Measurements from ENCODE around the gene MICALL1.
A peak's percentile ranks its signal among the peaks of the same experiment; 100 is the strongest.

MICALL1 gene

GRCh38 chr22:37870273-37870672 is 35.8 kb upstream of the MICALL1 start:
- ATAC-seq (ENCODE audit: low read depth) = no peak
- no peak overlapping the region for H3K27ac ChIP-seq (ENCODE audit: poor library complexity, severe bottlenecking)
- peaks cover 92% of the 10 kb centered on the region for H3K36me3 ChIP-seq (ENCODE audit: low read depth)
- no peaks in the 10 kb centered on the region for H3K4me1 ChIP-seq (ENCODE audit: insufficient read depth, poor library complexity, severe bottlenecking)
- TF ChIP-seq CTCF (IDR thresholded peaks at IDR 0.05; ENCODE audit: poor library complexity, severe bottlenecking) = no peak
- DNase-seq (ENCODE audit: low spot score) = no peak
- H3K4me3 ChIP-seq (ENCODE audit: severe bottlenecking) = no peak overlapping the region
- H3K9me3 ChIP-seq (ENCODE audit: severe bottlenecking) = no peaks in the 10 kb centered on the region
- no peaks in the 10 kb centered on the region for H3K27me3 ChIP-seq (ENCODE audit: insufficient read depth, poor library complexity, severe bottlenecking)

GRCh38 chr22:37880668-37881440 is 25.2 kb upstream of the MICALL1 start:
- TF ChIP-seq CTCF (IDR thresholded peaks at IDR 0.05; ENCODE audit: poor library complexity, severe bottlenecking) = no peak
- Histone ChIP-seq H3K4me1 (ENCODE audit: insufficient read depth, poor library complexity, severe bottlenecking) (peaks cover 4% of the 10 kb centered on the region), H3K4me3 (ENCODE audit: severe bottlenecking) (no peak overlapping the region), H3K27ac (ENCODE audit: poor library complexity, severe bottlenecking) (peak overlapping the region; percentile 11), H3K9me3 (ENCODE audit: severe bottlenecking) (no peaks in the 10 kb centered on the region), H3K27me3 (ENCODE audit: insufficient read depth, poor library complexity, severe bottlenecking) (no peaks in the 10 kb centered on the region), H3K36me3 (ENCODE audit: low read depth) (peaks cover 83% of the 10 kb centered on the region)
- ATAC-seq (ENCODE audit: low read depth) (peak; percentile 90), DNase-seq (ENCODE audit: low spot score) (no peak)

DNA sequence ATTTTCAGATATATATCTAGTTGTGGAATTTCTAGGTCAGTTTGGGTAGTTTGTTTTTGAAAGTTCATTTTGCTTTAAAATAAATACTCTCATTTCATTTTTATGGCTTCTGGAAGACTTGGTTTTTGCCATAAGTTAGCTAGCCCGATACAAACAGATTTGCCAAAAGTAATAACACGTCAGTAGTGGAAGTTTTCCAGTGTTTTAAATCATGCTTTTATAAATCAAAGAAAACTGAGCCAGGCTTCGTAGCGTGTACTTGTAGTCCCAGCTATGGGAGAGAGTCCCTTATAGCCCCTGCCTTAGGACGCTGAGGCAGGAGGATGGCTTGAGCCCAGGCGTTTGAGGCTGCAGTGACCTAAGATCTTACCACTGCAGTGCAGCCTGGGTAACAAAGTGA is 21.7 kb upstream of the MICALL1 start:
- no peak for ATAC-seq (ENCODE audit: low read depth)
- H3K27ac ChIP-seq (ENCODE audit: poor library complexity, severe bottlenecking) = no peak overlapping the region
- H3K36me3 ChIP-seq (ENCODE audit: low read depth) = peaks cover 81% of the 10 kb centered on the region
- peaks cover 12% of the 10 kb centered on the region for H3K4me1 ChIP-seq (ENCODE audit: insufficient read depth, poor library complexity, severe bottlenecking)
- no peak overlapping the region for H3K4me3 ChIP-seq (ENCODE audit: severe bottlenecking)
- DNase-seq (ENCODE audit: low spot score) = no peak
- no peaks in the 10 kb centered on the region for H3K9me3 ChIP-seq (ENCODE audit: severe bottlenecking)
- TF ChIP-seq CTCF (IDR thresholded peaks at IDR 0.05; ENCODE audit: poor library complexity, severe bottlenecking) = no peak
- no peaks in the 10 kb centered on the region for H3K27me3 ChIP-seq (ENCODE audit: insufficient read depth, poor library complexity, severe bottlenecking)

DNA sequence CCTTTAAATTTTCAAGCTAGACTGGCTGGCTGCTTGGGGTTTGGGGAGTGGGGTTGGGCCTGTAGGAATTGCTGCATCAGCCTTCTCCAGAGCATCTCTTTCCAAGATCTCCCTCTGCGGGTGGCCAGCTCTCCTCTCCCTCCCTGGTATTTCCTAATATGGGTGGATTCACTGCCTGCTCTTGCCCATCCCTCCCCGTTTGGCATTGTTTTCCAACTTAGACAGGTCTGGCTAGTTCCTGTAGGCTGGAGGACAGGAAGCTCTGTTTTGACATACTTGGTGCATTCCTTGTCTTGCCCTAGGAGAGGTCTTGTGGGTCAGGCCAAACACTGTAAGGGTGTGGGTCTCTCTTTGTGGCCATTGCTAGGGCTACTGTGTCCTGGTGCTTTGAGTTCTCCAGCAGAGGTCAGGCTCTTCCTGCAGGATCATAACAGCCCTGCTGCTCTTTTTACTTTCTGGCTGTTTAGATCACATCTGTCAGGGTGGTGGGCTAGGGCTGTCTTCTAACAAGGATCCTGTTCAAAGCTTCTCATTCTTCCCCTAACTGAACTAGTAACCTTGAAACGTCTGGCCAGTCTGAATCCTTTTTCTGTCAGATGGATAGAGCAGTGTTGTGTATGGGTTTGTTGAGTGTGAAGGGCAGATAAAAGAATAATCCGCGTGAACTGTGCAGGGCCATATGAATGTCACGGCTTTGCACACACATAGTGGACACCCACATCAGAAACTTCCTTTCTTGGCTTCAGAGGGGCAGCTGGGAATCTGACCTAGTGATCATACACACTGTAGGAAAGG is 18.3 kb upstream of the MICALL1 start:
- no peaks in the 10 kb centered on the region for H3K9me3 ChIP-seq (ENCODE audit: severe bottlenecking)
- peak; percentile 96 for ATAC-seq (ENCODE audit: low read depth)
- peak; percentile 83 for TF ChIP-seq CTCF (IDR thresholded peaks at IDR 0.05; ENCODE audit: poor library complexity, severe bottlenecking)
- DNase-seq (ENCODE audit: low spot score) = peak; percentile 79
- no peak overlapping the region for H3K4me3 ChIP-seq (ENCODE audit: severe bottlenecking)
- H3K36me3 ChIP-seq (ENCODE audit: low read depth) = peaks cover 64% of the 10 kb centered on the region
- H3K27me3 ChIP-seq (ENCODE audit: insufficient read depth, poor library complexity, severe bottlenecking) = no peaks in the 10 kb centered on the region
- H3K27ac ChIP-seq (ENCODE audit: poor library complexity, severe bottlenecking) = peak overlapping the region; percentile 74
- H3K4me1 ChIP-seq (ENCODE audit: insufficient read depth, poor library complexity, severe bottlenecking) = peaks cover 8% of the 10 kb centered on the region
